Liver (tissue), 9 donors: ENCODE data around the gene OSBPL10. TPM values are rescaled to one million over a fixed set of nuclear protein-coding genes. Genes with fewer than 3 reads are reported as not detected.

Experiments
- DNase-seq: peaks from one replicate; pipeline ENCODE4 v3.0.0-alpha.2; 2017; ENCODE audit warnings: low spot score
- H3K27ac ChIP-seq, 2 donors: one replicate each; pipeline ENCODE4 v1.7.0; 2013; ENCODE audit warnings: inconsistent platforms in 2 of 2, low read length in 2 of 2, control low read depth in 1 of 2, low read depth in 1 of 2, mild to moderate bottlenecking in 1 of 2
- H3K27me3 ChIP-seq, 4 donors: one replicate each; pipeline versions ENCODE4 v1.6.1 to v1.7.0; 2013; ENCODE audit warnings: low read length in 3 of 4, inconsistent platforms in 1 of 4, mild to moderate bottlenecking in 1 of 4, moderate library complexity in 1 of 4; ENCODE audit not compliant: control insufficient read depth in 4 of 4, insufficient read depth in 4 of 4
- H3K36me3 ChIP-seq, 4 donors: one replicate each; pipeline versions ENCODE4 v1.6.1 to v1.7.0; 2013; ENCODE audit warnings: low read length in 3 of 4, mild to moderate bottlenecking in 3 of 4, low read depth in 1 of 4, moderate library complexity in 1 of 4; ENCODE audit not compliant: control insufficient read depth in 4 of 4, insufficient read depth in 3 of 4
- H3K4me1 ChIP-seq, 4 donors: one replicate each; pipeline versions ENCODE4 v1.6.1 to v1.7.0; 2013; ENCODE audit warnings: low read length in 3 of 4, mild to moderate bottlenecking in 3 of 4, moderate library complexity in 1 of 4; ENCODE audit not compliant: control insufficient read depth in 4 of 4, insufficient read depth in 4 of 4
- H3K4me3 ChIP-seq, 3 donors: one replicate each; pipeline versions ENCODE4 v1.6.1 to v1.7.0; 2013; ENCODE audit warnings: low read length in 3 of 3, control low read depth in 1 of 3, low read depth in 1 of 3, mild to moderate bottlenecking in 1 of 3
- H3K9ac ChIP-seq, 2 donors: one replicate each; pipeline ENCODE4 v1.7.0; 2013; ENCODE audit warnings: low read length in 2 of 2, mild to moderate bottlenecking in 2 of 2, moderate library complexity in 2 of 2, control low read depth in 1 of 2, low read depth in 1 of 2
- H3K9me3 ChIP-seq, 4 donors: one replicate each; pipeline versions ENCODE4 v1.6.1 to v1.7.0; 2013; ENCODE audit warnings: low read length in 3 of 4; ENCODE audit not compliant: control insufficient read depth in 4 of 4
- EGR1 ChIP-seq, 2 donors: IDR thresholded peaks; 2 replicates each; pipeline ENCODE4 v1.6.1; 2016 to 2018; ENCODE audit warnings: antibody characterized with exemption in 2 of 2, low read depth in 2 of 2
- FOXA1 ChIP-seq: IDR thresholded peaks from 2 replicates; pipeline ENCODE4 v1.6.1; 2016; ENCODE audit warnings: antibody characterized with exemption
- FOXA2 ChIP-seq: IDR thresholded peaks from 2 replicates; pipeline ENCODE4 v1.6.1; 2016; ENCODE audit warnings: antibody characterized with exemption
- GABPA ChIP-seq, 2 donors: IDR thresholded peaks in 1 of 2; conservative IDR thresholded peaks in 1 of 2; 2 replicates each; pipeline ENCODE4 v1.6.1; 2016; ENCODE audit warnings: antibody characterized with exemption in 2 of 2, mild to moderate bottlenecking in 1 of 2, moderate library complexity in 1 of 2
- HNF4A ChIP-seq, 2 donors: conservative IDR thresholded peaks; 2 replicates each; pipeline ENCODE4 v1.6.1; 2016; ENCODE audit warnings: antibody characterized with exemption in 2 of 2, mild to moderate bottlenecking in 2 of 2
- HNF4G ChIP-seq: IDR thresholded peaks from 2 replicates; pipeline ENCODE4 v1.6.1; 2016; ENCODE audit warnings: antibody characterized with exemption
- JUND ChIP-seq, 2 donors: IDR thresholded peaks; 2 replicates each; pipeline ENCODE4 v1.6.1; 2016; ENCODE audit warnings: antibody characterized with exemption in 2 of 2
- NR2F2 ChIP-seq: IDR thresholded peaks from 2 replicates; pipeline ENCODE4 v1.6.1; 2016; ENCODE audit warnings: antibody characterized with exemption
- RAD21 ChIP-seq, 2 donors: IDR thresholded peaks; 2 replicates each; pipeline ENCODE4 v1.6.1; 2016; ENCODE audit warnings: antibody characterized with exemption in 2 of 2, mild to moderate bottlenecking in 2 of 2
- RXRA ChIP-seq, 2 donors: IDR thresholded peaks; 2 replicates each; pipeline ENCODE4 v1.6.1; 2017 to 2018; ENCODE audit warnings: antibody characterized with exemption in 2 of 2, mild to moderate bottlenecking in 1 of 2
- SP1 ChIP-seq: IDR thresholded peaks from 2 replicates; pipeline ENCODE4 v1.6.1; 2018; ENCODE audit warnings: antibody characterized with exemption, mild to moderate bottlenecking
- TAF1 ChIP-seq: conservative IDR thresholded peaks from 2 replicates; pipeline ENCODE4 v1.6.1; 2016; ENCODE audit warnings: antibody characterized with exemption, mild to moderate bottlenecking
- YY1 ChIP-seq: IDR thresholded peaks from 2 replicates; pipeline ENCODE4 v1.6.1; 2016; ENCODE audit warnings: antibody characterized with exemption, mild to moderate bottlenecking
- WGBS: extraction: QIAGEN DNeasy Blood & Tissue Kit; methylation state at CpG from one replicate; pipeline ENCODE4 v1.1.7; 2013; 5-methylcytosine and 5-hydroxymethylcytosine counted together
- polyA plus RNA-seq, 2 donors: library from polyadenylated mRNA; stranded (reverse) in 1 of 2; unstranded in 1 of 2; fragments of 200-250 nt in 1 of 2; fragments of >200 nt in 1 of 2; fragmentation: Nextera tagmentation in 1 of 2; extraction: Ambion mirVana in 1 of 2; gene quantifications; one replicate each; pipeline versions ENCODE4 v1.2.1 to v1.2.3, GENCODE V29; 2013 to 2015
- total RNA-seq, 2 donors: library from RNA; depleted of rRNA; stranded (reverse); fragments of >200 nt; gene quantifications; one replicate each; pipeline ENCODE4 v1.2.3, GENCODE V29; 2014
- TF ChIP-seq, protein P1 (sequence below): IDR thresholded peaks from 2 replicates; pipeline ENCODE4 v1.6.1; 2016; ENCODE audit warnings: antibody characterized with exemption
- TF ChIP-seq, protein P2 (sequence below): IDR thresholded peaks from 2 replicates; pipeline ENCODE4 v1.6.1; 2016; ENCODE audit warnings: antibody characterized with exemption
- TF ChIP-seq, protein P3 (sequence below): IDR thresholded peaks from 2 replicates; pipeline ENCODE4 v1.6.1; 2016; ENCODE audit warnings: antibody characterized with exemption
- TF ChIP-seq, protein P4 (sequence below): fragments of 150-350 bp; IDR thresholded peaks from 2 replicates; pipeline ENCODE4 v1.5.1; 2017; ENCODE audit warnings: improper control_type of control experiment, low read depth, low read length; ENCODE audit not compliant: missing input control
- TF ChIP-seq, protein P5 (sequence below): IDR thresholded peaks from 2 replicates; pipeline ENCODE4 v1.6.1; 2016; ENCODE audit warnings: antibody characterized with exemption, mild to moderate bottlenecking
- donor health status: healthy.
- donor health status: healthy.
- donor health status: healthy.
- donor health status: healthy.
- donor health status: healthy.

Gene OSBPL10
- total and polyA plus RNA-seq, 4 donors, result 0.75 to 4.0 (median 1.7) TPM

DNA sequence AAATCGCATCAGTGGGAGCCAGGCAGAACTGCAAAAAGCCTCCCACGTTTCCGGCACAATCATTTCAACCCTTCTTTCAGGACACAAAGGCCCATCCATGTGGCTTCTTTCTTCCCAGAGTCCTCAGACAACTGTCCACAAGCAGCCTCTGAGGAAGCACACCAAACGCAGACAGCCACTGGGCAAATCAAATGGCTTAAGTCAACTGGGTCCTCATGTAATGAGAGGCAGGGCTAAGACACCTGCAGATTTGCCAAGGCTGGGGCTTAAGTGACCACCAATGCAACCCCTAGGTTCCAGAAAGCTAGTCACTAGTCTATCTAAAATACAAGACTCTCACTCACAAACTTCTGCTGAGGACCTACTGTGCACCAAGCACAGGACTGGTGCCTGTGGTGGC, 8.0 kb downstream of the OSBPL10 start:
- TF ChIP-seq FOXA1, result no peak
- TF ChIP-seq, protein P1, sequence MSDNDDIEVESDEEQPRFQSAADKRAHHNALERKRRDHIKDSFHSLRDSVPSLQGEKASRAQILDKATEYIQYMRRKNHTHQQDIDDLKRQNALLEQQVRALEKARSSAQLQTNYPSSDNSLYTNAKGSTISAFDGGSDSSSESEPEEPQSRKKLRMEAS, result no peak
- TF ChIP-seq TAF1, result no peak
- TF ChIP-seq HNF4A (conservative IDR thresholded peaks at IDR 0.05), result no peak
- TF ChIP-seq FOXA2, result no peak
- TF ChIP-seq SP1, result no peak
- no peak for TF ChIP-seq HNF4G
- TF ChIP-seq, protein P2, sequence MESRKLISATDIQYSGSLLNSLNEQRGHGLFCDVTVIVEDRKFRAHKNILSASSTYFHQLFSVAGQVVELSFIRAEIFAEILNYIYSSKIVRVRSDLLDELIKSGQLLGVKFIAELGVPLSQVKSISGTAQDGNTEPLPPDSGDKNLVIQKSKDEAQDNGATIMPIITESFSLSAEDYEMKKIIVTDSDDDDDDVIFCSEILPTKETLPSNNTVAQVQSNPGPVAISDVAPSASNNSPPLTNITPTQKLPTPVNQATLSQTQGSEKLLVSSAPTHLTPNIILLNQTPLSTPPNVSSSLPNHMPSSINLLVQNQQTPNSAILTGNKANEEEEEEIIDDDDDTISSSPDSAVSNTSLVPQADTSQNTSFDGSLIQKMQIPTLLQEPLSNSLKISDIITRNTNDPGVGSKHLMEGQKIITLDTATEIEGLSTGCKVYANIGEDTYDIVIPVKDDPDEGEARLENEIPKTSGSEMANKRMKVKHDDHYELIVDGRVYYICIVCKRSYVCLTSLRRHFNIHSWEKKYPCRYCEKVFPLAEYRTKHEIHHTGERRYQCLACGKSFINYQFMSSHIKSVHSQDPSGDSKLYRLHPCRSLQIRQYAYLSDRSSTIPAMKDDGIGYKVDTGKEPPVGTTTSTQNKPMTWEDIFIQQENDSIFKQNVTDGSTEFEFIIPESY, result no peak
- TF ChIP-seq JUND (IDR thresholded peaks at IDR 0.05), result no peak
- TF ChIP-seq RXRA (IDR thresholded peaks at IDR 0.05), result no peak
- TF ChIP-seq NR2F2, result no peak
- no peak for TF ChIP-seq GABPA (IDR thresholded peaks at IDR 0.05 in 1 of 2, conservative IDR thresholded peaks at IDR 0.05 in 1 of 2)
- TF ChIP-seq, protein P3, sequence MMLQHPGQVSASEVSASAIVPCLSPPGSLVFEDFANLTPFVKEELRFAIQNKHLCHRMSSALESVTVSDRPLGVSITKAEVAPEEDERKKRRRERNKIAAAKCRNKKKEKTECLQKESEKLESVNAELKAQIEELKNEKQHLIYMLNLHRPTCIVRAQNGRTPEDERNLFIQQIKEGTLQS, result no peak
- TF ChIP-seq RAD21 (IDR thresholded peaks at IDR 0.05), result no peak
- TF ChIP-seq, protein P4, sequence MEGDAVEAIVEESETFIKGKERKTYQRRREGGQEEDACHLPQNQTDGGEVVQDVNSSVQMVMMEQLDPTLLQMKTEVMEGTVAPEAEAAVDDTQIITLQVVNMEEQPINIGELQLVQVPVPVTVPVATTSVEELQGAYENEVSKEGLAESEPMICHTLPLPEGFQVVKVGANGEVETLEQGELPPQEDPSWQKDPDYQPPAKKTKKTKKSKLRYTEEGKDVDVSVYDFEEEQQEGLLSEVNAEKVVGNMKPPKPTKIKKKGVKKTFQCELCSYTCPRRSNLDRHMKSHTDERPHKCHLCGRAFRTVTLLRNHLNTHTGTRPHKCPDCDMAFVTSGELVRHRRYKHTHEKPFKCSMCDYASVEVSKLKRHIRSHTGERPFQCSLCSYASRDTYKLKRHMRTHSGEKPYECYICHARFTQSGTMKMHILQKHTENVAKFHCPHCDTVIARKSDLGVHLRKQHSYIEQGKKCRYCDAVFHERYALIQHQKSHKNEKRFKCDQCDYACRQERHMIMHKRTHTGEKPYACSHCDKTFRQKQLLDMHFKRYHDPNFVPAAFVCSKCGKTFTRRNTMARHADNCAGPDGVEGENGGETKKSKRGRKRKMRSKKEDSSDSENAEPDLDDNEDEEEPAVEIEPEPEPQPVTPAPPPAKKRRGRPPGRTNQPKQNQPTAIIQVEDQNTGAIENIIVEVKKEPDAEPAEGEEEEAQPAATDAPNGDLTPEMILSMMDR, result no peak
- TF ChIP-seq, protein P5, sequence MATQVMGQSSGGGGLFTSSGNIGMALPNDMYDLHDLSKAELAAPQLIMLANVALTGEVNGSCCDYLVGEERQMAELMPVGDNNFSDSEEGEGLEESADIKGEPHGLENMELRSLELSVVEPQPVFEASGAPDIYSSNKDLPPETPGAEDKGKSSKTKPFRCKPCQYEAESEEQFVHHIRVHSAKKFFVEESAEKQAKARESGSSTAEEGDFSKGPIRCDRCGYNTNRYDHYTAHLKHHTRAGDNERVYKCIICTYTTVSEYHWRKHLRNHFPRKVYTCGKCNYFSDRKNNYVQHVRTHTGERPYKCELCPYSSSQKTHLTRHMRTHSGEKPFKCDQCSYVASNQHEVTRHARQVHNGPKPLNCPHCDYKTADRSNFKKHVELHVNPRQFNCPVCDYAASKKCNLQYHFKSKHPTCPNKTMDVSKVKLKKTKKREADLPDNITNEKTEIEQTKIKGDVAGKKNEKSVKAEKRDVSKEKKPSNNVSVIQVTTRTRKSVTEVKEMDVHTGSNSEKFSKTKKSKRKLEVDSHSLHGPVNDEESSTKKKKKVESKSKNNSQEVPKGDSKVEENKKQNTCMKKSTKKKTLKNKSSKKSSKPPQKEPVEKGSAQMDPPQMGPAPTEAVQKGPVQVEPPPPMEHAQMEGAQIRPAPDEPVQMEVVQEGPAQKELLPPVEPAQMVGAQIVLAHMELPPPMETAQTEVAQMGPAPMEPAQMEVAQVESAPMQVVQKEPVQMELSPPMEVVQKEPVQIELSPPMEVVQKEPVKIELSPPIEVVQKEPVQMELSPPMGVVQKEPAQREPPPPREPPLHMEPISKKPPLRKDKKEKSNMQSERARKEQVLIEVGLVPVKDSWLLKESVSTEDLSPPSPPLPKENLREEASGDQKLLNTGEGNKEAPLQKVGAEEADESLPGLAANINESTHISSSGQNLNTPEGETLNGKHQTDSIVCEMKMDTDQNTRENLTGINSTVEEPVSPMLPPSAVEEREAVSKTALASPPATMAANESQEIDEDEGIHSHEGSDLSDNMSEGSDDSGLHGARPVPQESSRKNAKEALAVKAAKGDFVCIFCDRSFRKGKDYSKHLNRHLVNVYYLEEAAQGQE, result no peak
- TF ChIP-seq EGR1 (IDR thresholded peaks at IDR 0.05; ENCODE audit: low read depth in 2 of 2), result no peak
- Histone ChIP-seq H3K27me3 (peaks cover 0 to 3% (median under 1%) of the 10 kb centered on the region in 4 donors), H3K9ac (no peak overlapping the region), H3K27ac (no peak overlapping the region), H3K36me3 (no peaks in the 10 kb centered on the region), H3K9me3 (no peaks in the 10 kb centered on the region), H3K4me3 (no peak overlapping the region), H3K4me1 (no peaks in the 10 kb centered on the region)
- WGBS, result 71% methylated on average over 4 of the region's 4 CpGs
- DNase-seq, result no peak

DNA sequence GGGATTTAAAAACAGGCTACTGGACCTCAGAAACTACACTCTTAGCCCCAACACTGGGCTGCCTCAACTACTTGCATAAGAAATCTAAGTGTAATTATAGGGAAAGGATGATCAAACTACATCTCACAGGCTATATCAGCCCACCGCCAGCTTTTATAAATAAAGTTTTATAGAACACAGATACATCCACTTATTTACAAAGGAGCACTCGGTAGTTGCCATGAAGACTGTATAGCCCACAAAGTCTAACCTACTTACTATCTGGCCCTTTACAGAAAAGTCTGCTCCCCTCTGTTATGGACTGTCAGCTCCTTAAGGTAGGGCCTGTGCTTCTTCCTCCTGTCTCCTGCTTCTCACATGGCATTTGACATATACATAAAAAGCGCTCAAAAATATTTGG, 9.5 kb downstream of the OSBPL10 start:
- DNase-seq, result no peak
- no peaks in the 10 kb centered on the region for H3K27me3 ChIP-seq
- WGBS, result 95% methylated on average over 3 of the region's 3 CpGs
- no peaks in the 10 kb centered on the region for H3K36me3 ChIP-seq
- no peaks in the 10 kb centered on the region for H3K9me3 ChIP-seq
- H3K4me1 ChIP-seq, result no peaks in the 10 kb centered on the region
- TF ChIP-seq YY1 (no peak), JUND (IDR thresholded peaks at IDR 0.05) (no peak), HNF4A (conservative IDR thresholded peaks at IDR 0.05) (no peak), RXRA (IDR thresholded peaks at IDR 0.05) (no peak), NR2F2 (no peak)
- TF ChIP-seq, protein P2, result no peak
- no peak overlapping the region for H3K9ac ChIP-seq
- no peak overlapping the region for H3K4me3 ChIP-seq
- no peak overlapping the region for H3K27ac ChIP-seq
